SK-N-SH (cell line): ENCODE results near the gene BFSP2.

Source experiments
- EP300 ChIP-seq, 2 experiments: IDR thresholded peaks; 2 replicates each; pipeline versions ENCODE4 v1.4.0 to v1.6.1; 2012; ENCODE audit warnings: borderline replicate concordance in 1 of 2, low read depth in 1 of 2, low read length in 1 of 2
- FOXJ3 ChIP-seq: sonication (generic); formaldehyde crosslinking; IDR thresholded peaks from 2 replicates; pipeline ENCODE4 v1.5.1; 2020; ENCODE audit warnings: mild to moderate bottlenecking, missing genetic modification reagents
- MXI1 ChIP-seq: IDR thresholded peaks from 2 replicates; pipeline ENCODE4 v1.6.1; 2012; ENCODE audit warnings: mild to moderate bottlenecking, low read depth, low read length, improper control_type of control experiment
- RFX5 ChIP-seq: IDR thresholded peaks from 2 replicates; pipeline ENCODE4 v1.6.1; 2012; ENCODE audit warnings: mild to moderate bottlenecking, improper control_type of control experiment, low read length
- TF ChIP-seq, protein P1 (sequence below): fragments of 200-600 bp; sonication (generic); IDR thresholded peaks from 2 replicates; pipeline ENCODE4 v1.6.1; 2017; ENCODE audit warnings: antibody characterized with exemption, mild to moderate bottlenecking, moderate library complexity
- TF ChIP-seq, protein P2 (sequence below): IDR thresholded peaks from 2 replicates; pipeline ENCODE4 v1.4.0; 2012; ENCODE audit warnings: low read depth, borderline replicate concordance
- TF ChIP-seq, protein P3 (sequence below): IDR thresholded peaks from 2 replicates; pipeline ENCODE4 v1.4.0; 2012; ENCODE audit warnings: low read depth, borderline replicate concordance

DNA sequence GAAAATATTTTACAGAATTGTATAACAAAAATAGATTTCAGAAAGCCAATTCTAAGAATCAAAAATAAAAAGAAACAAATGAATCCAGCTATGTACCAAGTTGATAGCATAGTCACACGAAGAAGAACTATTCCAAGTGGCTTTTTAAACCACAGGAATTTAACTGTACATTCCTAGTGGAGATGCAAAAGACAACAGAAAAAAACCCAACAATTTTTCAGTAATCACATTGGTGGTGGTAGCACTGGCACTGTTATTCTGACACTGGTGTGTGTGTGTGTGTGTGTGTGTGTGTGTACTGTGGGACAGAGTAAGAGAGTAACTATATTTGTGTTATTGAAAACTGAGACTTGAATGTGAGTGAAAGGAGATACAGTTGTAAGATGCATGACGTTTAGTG lies 9.1 kb downstream of the BFSP2 start:
- TF ChIP-seq EP300 (IDR thresholded peaks at IDR 0.05; ENCODE audit: borderline replicate concordance in 1 of 2, low read depth in 1 of 2, low read length in 1 of 2), result no peak
- TF ChIP-seq, protein P1, sequence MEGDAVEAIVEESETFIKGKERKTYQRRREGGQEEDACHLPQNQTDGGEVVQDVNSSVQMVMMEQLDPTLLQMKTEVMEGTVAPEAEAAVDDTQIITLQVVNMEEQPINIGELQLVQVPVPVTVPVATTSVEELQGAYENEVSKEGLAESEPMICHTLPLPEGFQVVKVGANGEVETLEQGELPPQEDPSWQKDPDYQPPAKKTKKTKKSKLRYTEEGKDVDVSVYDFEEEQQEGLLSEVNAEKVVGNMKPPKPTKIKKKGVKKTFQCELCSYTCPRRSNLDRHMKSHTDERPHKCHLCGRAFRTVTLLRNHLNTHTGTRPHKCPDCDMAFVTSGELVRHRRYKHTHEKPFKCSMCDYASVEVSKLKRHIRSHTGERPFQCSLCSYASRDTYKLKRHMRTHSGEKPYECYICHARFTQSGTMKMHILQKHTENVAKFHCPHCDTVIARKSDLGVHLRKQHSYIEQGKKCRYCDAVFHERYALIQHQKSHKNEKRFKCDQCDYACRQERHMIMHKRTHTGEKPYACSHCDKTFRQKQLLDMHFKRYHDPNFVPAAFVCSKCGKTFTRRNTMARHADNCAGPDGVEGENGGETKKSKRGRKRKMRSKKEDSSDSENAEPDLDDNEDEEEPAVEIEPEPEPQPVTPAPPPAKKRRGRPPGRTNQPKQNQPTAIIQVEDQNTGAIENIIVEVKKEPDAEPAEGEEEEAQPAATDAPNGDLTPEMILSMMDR, result no peak
- TF ChIP-seq, protein P2, sequence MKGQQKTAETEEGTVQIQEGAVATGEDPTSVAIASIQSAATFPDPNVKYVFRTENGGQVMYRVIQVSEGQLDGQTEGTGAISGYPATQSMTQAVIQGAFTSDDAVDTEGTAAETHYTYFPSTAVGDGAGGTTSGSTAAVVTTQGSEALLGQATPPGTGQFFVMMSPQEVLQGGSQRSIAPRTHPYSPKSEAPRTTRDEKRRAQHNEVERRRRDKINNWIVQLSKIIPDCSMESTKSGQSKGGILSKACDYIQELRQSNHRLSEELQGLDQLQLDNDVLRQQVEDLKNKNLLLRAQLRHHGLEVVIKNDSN, result no peak
- TF ChIP-seq RFX5, result no peak
- no peak for TF ChIP-seq FOXJ3
- TF ChIP-seq, protein P3, sequence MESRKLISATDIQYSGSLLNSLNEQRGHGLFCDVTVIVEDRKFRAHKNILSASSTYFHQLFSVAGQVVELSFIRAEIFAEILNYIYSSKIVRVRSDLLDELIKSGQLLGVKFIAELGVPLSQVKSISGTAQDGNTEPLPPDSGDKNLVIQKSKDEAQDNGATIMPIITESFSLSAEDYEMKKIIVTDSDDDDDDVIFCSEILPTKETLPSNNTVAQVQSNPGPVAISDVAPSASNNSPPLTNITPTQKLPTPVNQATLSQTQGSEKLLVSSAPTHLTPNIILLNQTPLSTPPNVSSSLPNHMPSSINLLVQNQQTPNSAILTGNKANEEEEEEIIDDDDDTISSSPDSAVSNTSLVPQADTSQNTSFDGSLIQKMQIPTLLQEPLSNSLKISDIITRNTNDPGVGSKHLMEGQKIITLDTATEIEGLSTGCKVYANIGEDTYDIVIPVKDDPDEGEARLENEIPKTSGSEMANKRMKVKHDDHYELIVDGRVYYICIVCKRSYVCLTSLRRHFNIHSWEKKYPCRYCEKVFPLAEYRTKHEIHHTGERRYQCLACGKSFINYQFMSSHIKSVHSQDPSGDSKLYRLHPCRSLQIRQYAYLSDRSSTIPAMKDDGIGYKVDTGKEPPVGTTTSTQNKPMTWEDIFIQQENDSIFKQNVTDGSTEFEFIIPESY, result no peak
- no peak for TF ChIP-seq MXI1
